Body of pancreas (tissue), 4 donors: ENCODE data around the gene OR56A1. TPM values are rescaled to one million over a fixed set of nuclear protein-coding genes. Genes with fewer than 3 reads are reported as not detected.

ENCODE experiments used
- ATAC-seq: fragments of 150-250 bp; one replicate; pipeline ENCODE4 v1.9.1; 2016
- DNase-seq, 4 donors: peaks; one replicate each; pipeline ENCODE4 v3.0.0-alpha.2; 2019
- H3K27ac ChIP-seq, 4 donors: fragments of 200-600 bp; sonication (generic); 1 replicate in 3 of 4; 2 replicates in 1 of 4; pipeline versions ENCODE4 v1.5.1 to v1.6.1; 2016 to 2019; ENCODE audit warnings: mild to moderate bottlenecking in 1 of 4, mixed read lengths in 1 of 4, moderate library complexity in 1 of 4
- H3K27me3 ChIP-seq, 2 donors: fragments of 200-600 bp; sonication (generic); one replicate each; pipeline ENCODE4 v1.6.0; 2016; ENCODE audit warnings: mild to moderate bottlenecking in 1 of 2
- H3K36me3 ChIP-seq, 2 donors: fragments of 200-600 bp; sonication (generic); replicated peaks in 1 of 2; 2 replicates each; pipeline ENCODE4 v1.5.1; 2016; ENCODE audit warnings: low read depth in 2 of 2; ENCODE audit not compliant: insufficient read depth in 1 of 2
- H3K4me1 ChIP-seq: fragments of 200-600 bp; sonication (generic); one replicate; pipeline ENCODE4 v1.6.0; 2016
- H3K4me3 ChIP-seq, 2 donors: fragments of 200-600 bp; sonication (generic); 1 replicate in 1 of 2; 2 replicates in 1 of 2; pipeline ENCODE4 v1.5.1; 2016 to 2019
- H3K9me3 ChIP-seq, 3 donors: fragments of 200-600 bp; sonication (generic); 1 replicate in 2 of 3; 2 replicates in 1 of 3; pipeline ENCODE4 v1.5.1; 2016
- CTCF ChIP-seq, 7 experiments: fragments of 450-650 bp in 4 of 7; fragments of 200-600 bp in 3 of 7; sonication (generic) in 3 of 7; IDR thresholded peaks; one replicate each; pipeline ENCODE4 v1.5.1; 2016 to 2019; ENCODE audit warnings: antibody characterized with exemption in 7 of 7
- POLR2A ChIP-seq, 3 donors: fragments of 450-650 bp; IDR thresholded peaks; one replicate each; pipeline ENCODE4 v1.6.1; 2016; ENCODE audit warnings: antibody characterized with exemption in 3 of 3, mild to moderate bottlenecking in 2 of 3
- WGBS, 2 donors: methylation state at CpG; one replicate each; pipeline ENCODE4 v1.1.5; 2017; 5-methylcytosine and 5-hydroxymethylcytosine counted together
- intact Hi-C: fragments of 100-400 bp; cut with DNase I; formaldehyde crosslinking; loops from one replicate; pipeline ENCODE4 v1.15.1; 2023
- small RNA-seq: library from RNA; depleted of rRNA; stranded (forward); fragments of <200 nt; gene quantifications from one replicate; pipeline ENCODE3, GENCODE V24; 2016
- total RNA-seq, 2 donors: library from RNA; depleted of rRNA; stranded (reverse); fragments of >200 nt; gene quantifications; one replicate each; pipeline ENCODE4 v1.1.0, GENCODE V29; 2016

Gene OR56A1
- total RNA-seq, 2 donors from 2014 or later = not detected

GRCh38 chr11:5973530-5973929, 57.0 kb downstream of the OR56A1 start:
- WGBS, 2 donors = 45 to 64% methylated on average over 1 of the region's 1 CpG
- ATAC-seq = no peak
- DNase-seq = no peak
- intact Hi-C loops = no loop called here
- Histone ChIP-seq H3K27ac (no peak overlapping the region), H3K4me1 (no peaks in the 10 kb centered on the region), H3K27me3 (no peaks in the 10 kb centered on the region), H3K4me3 (no peak overlapping the region), H3K36me3 (no peaks in the 10 kb centered on the region), H3K9me3 (no peaks in the 10 kb centered on the region)
- TF ChIP-seq CTCF (IDR thresholded peaks at IDR 0.05) = no peak
- TF ChIP-seq POLR2A (IDR thresholded peaks at IDR 0.05) = no peak

Small RNAs within 50 kb of the gene (small RNA-seq; reads per million reads assigned to genes)
- gene RNA5SP329 = not detected

Other genes with a start within 250 kb of the OR56A1 start
- not detected for gene OR52N5, start 247.4 kb downstream of the OR56A1 start, total RNA-seq
- not detected for gene OR52N1, start 239.5 kb downstream of the OR56A1 start, total RNA-seq
- gene OR52N2, start 221.8 kb downstream of the OR56A1 start, total RNA-seq = not detected
- gene OR52E6, start 188.9 kb downstream of the OR56A1 start, total RNA-seq = not detected
- gene OR52E8, start 173.1 kb downstream of the OR56A1 start, total RNA-seq = not detected
- gene OR52E4, start 150.1 kb downstream of the OR56A1 start, total RNA-seq = not detected
- not detected for gene OR52E5, start 137.6 kb downstream of the OR56A1 start, total RNA-seq
- not detected for gene OR56A3, start 88.5 kb downstream of the OR56A1 start, total RNA-seq
- gene OR56A5, start 62.3 kb downstream of the OR56A1 start, total RNA-seq = not detected
- gene OR52L1, start 43.8 kb downstream of the OR56A1 start, total RNA-seq = not detected
- not detected for gene OR56A4, start 23.8 kb downstream of the OR56A1 start, total RNA-seq
- not detected for gene OR56B4, start 76.9 kb upstream of the OR56A1 start, total RNA-seq
- gene OR52B2, start 139.6 kb upstream of the OR56A1 start, total RNA-seq = not detected
- not detected for gene OR52W1, start 168.5 kb upstream of the OR56A1 start, total RNA-seq
- gene C11orf42, start 174.8 kb upstream of the OR56A1 start, total RNA-seq = not detected
- 10 to 100 TPM; 31.9 to 54.7 TPM for gene FHIP1B, start 203.9 kb upstream of the OR56A1 start, total RNA-seq
- not detected for gene CNGA4, start 208.3 kb upstream of the OR56A1 start, total RNA-seq
- gene CCKBR, start 229.1 kb upstream of the OR56A1 start, total RNA-seq = 1 to 10 TPM; 1.0 to 3.3 TPM